Activated naive CD4-positive, alpha-beta T cell treated with anti-CD3 and anti-CD28 coated beads, Interleukin-2, amount 10 ng/mL, durations not matched to agents 7 days and 5 days (primary cell): ENCODE measurements around the gene DLX2.

Source experiments
- CTCF ChIA-PET: fragments of 350-600 bp; sonication (Branson Sonifier 250); formaldehyde crosslinking; loops from one replicate; lab custom pipeline; 2021; ENCODE audit warnings: antibody characterized with exemption; lab: Charles Lee
- DNase-seq: peaks from one replicate; pipeline ENCODE4 v3.0.0-alpha.2; 2020
- H3K27ac Mint-ChIP-seq: one replicate; pipeline ENCODE4 v1.8.0; 2021; ENCODE audit warnings: mild to moderate bottlenecking, moderate library complexity, mixed read lengths
- H3K27me3 Mint-ChIP-seq: one replicate; pipeline ENCODE4 v1.8.0; 2021; ENCODE audit warnings: mild to moderate bottlenecking, mixed read lengths
- H3K36me3 Mint-ChIP-seq: one replicate; pipeline ENCODE4 v1.8.0; 2021; ENCODE audit warnings: mixed read lengths
- H3K4me1 Mint-ChIP-seq: one replicate; pipeline ENCODE4 v1.8.0; 2021; ENCODE audit warnings: mixed read lengths
- H3K4me3 Mint-ChIP-seq: one replicate; pipeline ENCODE4 v1.8.0; 2021; ENCODE audit warnings: mild to moderate bottlenecking, moderate library complexity, mixed read lengths
- H3K9me3 Mint-ChIP-seq: one replicate; pipeline ENCODE4 v1.8.0; 2021; ENCODE audit warnings: mixed read lengths

DLX2 gene

GRCh38 chr2:172087207-172087779 is 15.4 kb downstream of the DLX2 start:
- Mint-ChIP-seq H3K27me3 (peaks cover 97% of the 10 kb centered on the region), H3K9me3 (no peaks in the 10 kb centered on the region), H3K4me1 (peaks cover 63% of the 10 kb centered on the region), H3K4me3 (peak overlapping the region; percentile 49), H3K36me3 (peaks cover 9% of the 10 kb centered on the region), H3K27ac (peak overlapping the region; percentile 82)
- DNase-seq = no peak
- CTCF ChIA-PET = interaction anchor here (0.9 to 1.0 kb wide), 2 partner anchors 10 to 19 kb away, joined by 3 read pairs; no protein-coding TSS in a partner anchor

- H3K4me3 Mint-ChIP-seq = peak overlapping the region; percentile 68
- peaks cover 67% of the 10 kb centered on the region for H3K4me1 Mint-ChIP-seq
- CTCF ChIA-PET = interaction anchor here (1.0 kb wide), 1 partner anchor 9 kb away, joined by 3 read pairs; no protein-coding TSS in a partner anchor
- no peaks in the 10 kb centered on the region for H3K9me3 Mint-ChIP-seq
- H3K27me3 Mint-ChIP-seq = peaks cover 97% of the 10 kb centered on the region
- peak; percentile 74 for DNase-seq
- H3K27ac Mint-ChIP-seq = peak overlapping the region; percentile 82
- H3K36me3 Mint-ChIP-seq = peaks cover 9% of the 10 kb centered on the region
These were observed 16.2 kb downstream of the DLX2 start for GRCh38 chr2:172086241-172087206.

DNA sequence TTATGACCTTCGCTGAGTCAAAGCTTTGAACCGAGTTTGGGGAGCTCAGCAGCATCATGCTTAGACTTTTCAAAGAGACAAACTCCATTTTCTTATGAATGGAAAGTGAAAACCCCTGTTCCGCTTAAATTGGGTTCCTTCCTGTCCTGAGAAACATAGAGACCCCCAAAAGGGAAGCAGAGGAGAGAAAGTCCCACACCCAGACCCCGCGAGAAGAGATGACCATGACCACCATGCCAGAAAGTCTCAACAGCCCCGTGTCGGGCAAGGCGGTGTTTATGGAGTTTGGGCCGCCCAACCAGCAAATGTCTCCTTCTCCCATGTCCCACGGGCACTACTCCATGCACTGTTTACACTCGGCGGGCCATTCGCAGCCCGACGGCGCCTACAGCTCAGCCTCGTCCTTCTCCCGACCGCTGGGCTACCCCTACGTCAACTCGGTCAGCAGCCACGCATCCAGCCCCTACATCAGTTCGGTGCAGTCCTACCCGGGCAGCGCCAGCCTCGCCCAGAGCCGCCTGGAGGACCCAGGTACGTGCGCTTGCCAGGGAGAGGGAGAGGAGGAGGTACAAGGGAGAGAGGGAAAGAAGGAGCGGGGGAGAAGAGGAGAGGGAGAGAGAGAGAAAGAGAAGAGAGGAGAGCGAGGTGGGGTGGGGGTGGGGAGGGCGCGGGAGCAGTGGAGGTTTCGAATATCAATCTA is 17.1 kb downstream of the DLX2 start, which contains the start of gene DLX1:
TSS of gene DLX1 (plus strand) at position 48 of the 700 bp plus-strand sequence. CDS start at position 219, 171 bp downstream.
- Mint-ChIP-seq H3K4me3 (peak within 1 kb of the TSS; percentile 68), H3K27me3 (peaks cover 100% of the 10 kb centered on the region), H3K36me3 (peaks cover 11% of the 10 kb centered on the region), H3K27ac (peak within 1 kb of the TSS; percentile 82), H3K9me3 (no peaks in the 10 kb centered on the region), H3K4me1 (peaks cover 69% of the 10 kb centered on the region)
- DNase-seq = peak; percentile 21
- CTCF ChIA-PET = interaction anchor here (0.9 to 1.4 kb wide), 3 partner anchors 10 to 84 kb away, joined by 3 to 6 read pairs (median 4); no protein-coding TSS in a partner anchor

DNA sequence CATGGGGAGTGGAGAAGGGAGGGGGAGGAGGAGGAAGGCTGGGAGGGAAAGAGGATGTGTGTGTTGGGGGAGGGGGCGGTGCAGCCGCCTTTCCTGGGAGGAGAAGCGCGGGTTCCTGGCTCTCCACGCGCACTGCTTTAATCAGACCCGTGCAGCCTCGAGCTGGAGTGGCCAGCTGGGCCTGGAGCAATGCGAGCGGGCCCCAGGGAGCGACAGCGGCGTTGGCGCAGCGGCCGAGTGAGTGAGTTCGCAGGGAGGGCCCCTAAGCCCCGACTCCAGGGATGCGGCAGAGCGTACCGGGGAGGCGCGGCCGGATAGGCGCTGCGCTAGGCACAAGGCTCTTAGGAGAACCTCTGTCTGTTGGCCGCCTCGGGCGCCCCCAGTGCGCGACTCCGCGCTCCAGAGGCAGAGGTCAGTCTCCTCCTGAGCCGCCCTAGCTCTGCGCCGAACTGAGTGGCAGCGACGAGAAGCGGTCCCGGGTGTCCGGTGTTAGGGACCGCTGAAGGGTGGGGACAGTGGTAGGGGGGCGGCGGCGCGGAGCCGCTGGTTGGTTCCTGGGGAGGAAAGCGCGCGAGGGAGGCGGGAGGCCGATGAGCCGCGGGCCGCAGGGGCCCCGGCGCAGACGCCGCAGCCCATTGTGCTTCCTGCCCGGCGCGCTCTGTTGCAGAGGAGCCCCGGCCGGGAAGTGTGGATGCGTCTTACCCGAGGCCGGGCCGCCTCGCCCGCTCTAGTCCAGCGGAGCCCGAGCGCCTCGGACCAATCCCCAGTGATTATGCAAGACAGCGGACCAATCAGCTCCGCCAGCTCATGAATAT is 17.8 kb downstream of the DLX2 start:
- Mint-ChIP-seq H3K4me1 (peaks cover 70% of the 10 kb centered on the region), H3K27me3 (peaks cover 100% of the 10 kb centered on the region), H3K4me3 (peak overlapping the region; percentile 68), H3K36me3 (peaks cover 17% of the 10 kb centered on the region), H3K9me3 (no peaks in the 10 kb centered on the region), H3K27ac (peak overlapping the region; percentile 77)
- DNase-seq = peak; percentile 67
- CTCF ChIA-PET = interaction anchor here (0.8 to 1.4 kb wide), 4 partner anchors 11 to 83 kb away, joined by 3 to 6 read pairs (median 4); partner anchors contain the start of gene DLX2

GRCh38 chr2:172084395-172084644 is 18.4 kb downstream of the DLX2 start:
- CTCF ChIA-PET = interaction anchor here (0.8 to 3.3 kb wide), 4 partner anchors 17 to 22 kb away, joined by 3 to 13 read pairs (median 6); partner anchors contain the start of gene DLX2
- no peak for DNase-seq
- peak overlapping the region; percentile 45 for H3K27ac Mint-ChIP-seq
- H3K4me1 Mint-ChIP-seq = peaks cover 70% of the 10 kb centered on the region
- H3K9me3 Mint-ChIP-seq = no peaks in the 10 kb centered on the region
- peaks cover 100% of the 10 kb centered on the region for H3K27me3 Mint-ChIP-seq
- peak overlapping the region; percentile 68 for H3K4me3 Mint-ChIP-seq
- peaks cover 19% of the 10 kb centered on the region for H3K36me3 Mint-ChIP-seq

- Mint-ChIP-seq H3K27me3 (peaks cover 100% of the 10 kb centered on the region), H3K27ac (peak overlapping the region; percentile 81), H3K9me3 (no peaks in the 10 kb centered on the region), H3K4me3 (peak overlapping the region; percentile 68), H3K36me3 (peaks cover 19% of the 10 kb centered on the region), H3K4me1 (peaks cover 70% of the 10 kb centered on the region)
- DNase-seq = peak; percentile 22
- CTCF ChIA-PET = interaction anchor here (1.0 to 3.3 kb wide), 3 partner anchors 19 to 23 kb away, joined by 3 to 13 read pairs (median 8); partner anchors contain the start of gene DLX2
These were observed 18.9 kb downstream of the DLX2 start for GRCh38 chr2:172083628-172084394.

- Mint-ChIP-seq H3K27me3 (peaks cover 100% of the 10 kb centered on the region), H3K9me3 (no peaks in the 10 kb centered on the region), H3K36me3 (peaks cover 13% of the 10 kb centered on the region), H3K4me3 (peak overlapping the region; percentile 68), H3K27ac (peak overlapping the region; percentile 81), H3K4me1 (peaks cover 63% of the 10 kb centered on the region)
- peak; percentile 21 for DNase-seq
- CTCF ChIA-PET = interaction anchor here (0.8 to 3.3 kb wide), 4 partner anchors 8 to 23 kb away, joined by 3 to 13 read pairs (median 6); partner anchors contain the start of gene DLX2
These were observed 19.6 kb downstream of the DLX2 start for GRCh38 chr2:172082944-172083627.

DNA sequence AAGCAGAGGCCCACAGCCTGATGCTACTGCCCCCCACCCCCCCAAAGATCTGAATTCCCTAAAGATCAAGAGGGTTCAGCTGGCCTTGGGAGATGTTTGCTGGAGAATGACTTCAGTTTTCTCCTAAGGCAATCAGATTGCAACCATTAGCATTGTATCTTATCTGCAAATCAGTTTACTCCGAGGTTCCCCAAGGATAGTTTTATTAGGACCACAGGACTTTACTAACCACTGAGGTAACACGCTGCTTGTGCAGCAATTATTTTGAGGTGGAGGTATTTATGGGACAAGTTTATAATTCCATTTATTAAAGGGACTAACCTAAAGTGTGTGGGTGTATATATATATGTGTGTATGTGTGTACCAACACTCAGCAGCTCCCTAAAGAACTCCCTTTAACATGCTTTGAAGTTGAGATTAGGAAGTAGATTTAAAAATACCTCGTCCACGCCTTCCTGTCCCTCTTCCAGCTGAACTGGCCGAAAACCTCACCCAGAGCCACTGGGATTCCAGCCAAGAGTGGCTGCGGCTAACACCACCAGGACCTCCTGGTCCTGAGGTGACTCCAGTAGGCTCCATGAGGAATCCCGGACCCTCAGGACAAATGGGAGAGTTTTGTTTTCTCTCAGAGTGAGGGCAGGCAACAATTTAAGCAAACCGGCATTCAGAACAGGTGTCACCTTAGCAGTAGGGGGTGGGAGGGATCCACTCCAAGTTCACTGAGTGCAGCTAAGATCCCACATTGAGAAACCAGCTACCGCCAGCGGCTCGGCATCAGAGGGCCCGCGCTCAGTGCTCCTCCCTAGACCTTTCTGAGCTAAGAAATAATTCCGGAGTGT is 20.4 kb downstream of the DLX2 start:
- peaks cover 13% of the 10 kb centered on the region for H3K36me3 Mint-ChIP-seq
- H3K27ac Mint-ChIP-seq = peak overlapping the region; percentile 62
- peak; percentile 25 for DNase-seq
- no peaks in the 10 kb centered on the region for H3K9me3 Mint-ChIP-seq
- H3K4me3 Mint-ChIP-seq = peak overlapping the region; percentile 68
- CTCF ChIA-PET = interaction anchor here (0.8 to 3.3 kb wide), 5 partner anchors 9 to 24 kb away, joined by 3 to 13 read pairs (median 5); partner anchors contain the start of gene DLX2
- peaks cover 56% of the 10 kb centered on the region for H3K4me1 Mint-ChIP-seq
- H3K27me3 Mint-ChIP-seq = peaks cover 97% of the 10 kb centered on the region

DNA sequence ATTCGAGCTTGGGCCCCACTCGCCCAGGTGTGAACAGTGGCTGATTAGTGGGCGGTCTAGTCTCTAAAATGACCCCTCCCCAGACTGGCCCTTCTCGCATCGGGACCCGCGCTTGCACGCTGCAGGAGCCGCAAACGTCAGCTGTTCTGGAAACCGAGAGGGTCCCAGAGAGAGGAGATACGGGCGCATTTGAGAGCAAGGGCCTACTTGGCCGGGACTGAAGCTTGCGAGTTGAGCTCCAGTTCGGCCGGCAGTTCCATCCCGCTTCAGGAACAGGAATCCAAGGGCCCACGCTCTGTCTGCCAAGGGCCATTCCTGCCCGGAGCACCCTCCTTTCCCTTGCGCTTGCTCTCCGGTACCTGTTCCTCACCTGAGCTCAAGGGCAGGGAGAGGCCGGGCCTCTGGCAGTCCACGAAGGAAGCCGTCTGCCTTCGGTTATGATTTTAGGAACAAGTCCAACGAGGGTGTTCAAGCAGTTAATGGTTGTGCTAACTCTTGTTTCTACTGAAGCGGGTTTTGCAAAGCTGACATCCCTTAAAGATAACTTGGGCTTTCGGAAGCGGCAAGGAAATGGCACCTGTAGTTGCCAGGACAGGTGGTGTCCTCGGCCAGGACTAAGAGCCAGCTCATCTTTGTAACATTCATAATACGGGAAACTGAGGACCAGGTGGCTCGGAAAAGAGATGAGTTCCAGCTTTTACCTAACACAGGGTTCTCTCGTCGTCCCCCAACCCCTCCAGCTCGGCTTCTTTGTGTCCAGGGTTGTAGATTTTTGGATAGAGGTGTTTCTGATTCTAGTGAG is 21.3 kb downstream of the DLX2 start:
- CTCF ChIA-PET = interaction anchor here (0.9 to 3.3 kb wide), 5 partner anchors 18 to 377 kb away, joined by 4 to 13 read pairs (median 5); partner anchors contain the start of gene DLX2
- Mint-ChIP-seq H3K27me3 (peaks cover 92% of the 10 kb centered on the region), H3K36me3 (peaks cover 13% of the 10 kb centered on the region), H3K27ac (peak overlapping the region; percentile 62), H3K4me1 (peaks cover 47% of the 10 kb centered on the region), H3K9me3 (no peaks in the 10 kb centered on the region), H3K4me3 (peak overlapping the region; percentile 26)
- DNase-seq = no peak

DNA sequence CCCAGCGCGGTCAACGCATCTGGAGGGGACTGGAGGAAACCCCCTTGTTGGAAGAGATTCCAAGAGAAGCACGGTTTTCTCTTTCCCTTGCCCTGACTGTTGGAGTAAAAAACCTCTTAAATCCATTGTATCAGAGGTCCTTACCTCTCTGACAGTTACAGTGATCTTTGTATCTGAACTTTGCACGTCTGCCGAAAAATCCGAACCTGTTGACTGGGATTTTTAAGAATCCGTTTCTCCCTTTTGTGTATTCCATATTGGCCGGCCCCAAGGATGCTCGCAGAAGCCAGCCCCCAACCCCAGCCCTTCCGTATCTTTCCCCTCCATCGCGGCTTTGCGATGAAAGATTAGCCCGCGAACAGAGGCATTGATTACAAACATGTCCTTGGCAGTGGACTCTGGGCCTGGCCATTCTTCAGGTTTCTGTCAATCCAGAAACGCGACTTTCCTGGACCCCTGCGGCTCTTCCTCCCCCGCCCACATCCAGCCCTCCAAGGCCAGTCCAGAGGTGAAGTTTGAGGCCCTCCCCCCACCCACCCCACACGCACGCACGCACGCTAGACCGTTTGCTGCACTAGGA is 22.0 kb downstream of the DLX2 start:
- CTCF ChIA-PET = interaction anchor here (0.7 to 3.3 kb wide), 6 partner anchors 18 to 377 kb away, joined by 3 to 13 read pairs (median 4); partner anchors contain the start of gene DLX2
- peaks cover 92% of the 10 kb centered on the region for H3K27me3 Mint-ChIP-seq
- no peak overlapping the region for H3K4me3 Mint-ChIP-seq
- peaks cover 42% of the 10 kb centered on the region for H3K4me1 Mint-ChIP-seq
- peak overlapping the region; percentile 85 for H3K27ac Mint-ChIP-seq
- no peaks in the 10 kb centered on the region for H3K9me3 Mint-ChIP-seq
- peaks cover 13% of the 10 kb centered on the region for H3K36me3 Mint-ChIP-seq
- no peak for DNase-seq
